HAP-1 (cell line): ENCODE measurements around the gene ADD3.
A peak's percentile ranks its signal among the peaks of the same experiment; 100 is the strongest.
"Not testable (repeated sequence)": the region's sequence is repeated elsewhere in the genome, so short reads cannot be mapped to it uniquely, and the experiment has no call there.

ENCODE experiments used
- DNase-seq, 2 experiments: peaks; one replicate each; pipeline ENCODE4 v3.0.0-alpha.2; 2016 to 2020; ENCODE audit warnings: low spot score in 2 of 2
- H3K27me3 ChIP-seq: fragments of 250-450 bp; sonication (Bioruptor Pico); 2 replicates; pipeline ENCODE4 v1.5.1; 2020; ENCODE audit warnings: low read depth, mild to moderate bottlenecking, moderate library complexity
- H3K36me3 ChIP-seq: fragments of 250-450 bp; sonication (Bioruptor Pico); replicated peaks from 2 replicates; pipeline ENCODE4 v1.5.1; 2020; ENCODE audit warnings: mild to moderate bottlenecking
- H3K4me1 ChIP-seq: fragments of 250-450 bp; sonication (Bioruptor Pico); 2 replicates; pipeline ENCODE4 v1.5.1; 2020; ENCODE audit warnings: mild to moderate bottlenecking
- H3K4me3 ChIP-seq: fragments of 250-450 bp; sonication (Bioruptor Pico); 2 replicates; pipeline ENCODE4 v1.5.1; 2020; ENCODE audit warnings: mild to moderate bottlenecking, moderate library complexity
- H3K9me3 ChIP-seq: fragments of 250-450 bp; sonication (Bioruptor Pico); 2 replicates; pipeline ENCODE4 v1.5.1; 2020; ENCODE audit warnings: mild to moderate bottlenecking, moderate library complexity
- in situ Hi-C: fragments of 300-500 bp; cut with MboI; formaldehyde crosslinking; loops from 3 replicates; pipeline ENCODE4 v1.14.3; 2020; ENCODE audit warnings: low sequenced_read_pairs, inconsistent platforms, mixed read lengths

Gene ADD3

GRCh38 chr10:109984013-109984412, 23.8 kb upstream of the ADD3 start:
- Histone ChIP-seq H3K4me3 (no peak overlapping the region), H3K36me3 (no peaks in the 10 kb centered on the region), H3K4me1 (no peaks in the 10 kb centered on the region), H3K9me3 (no peaks in the 10 kb centered on the region), H3K27me3 (no peaks in the 10 kb centered on the region)
- DNase-seq, result no peak
- in situ Hi-C loops, result no loop called here

DNA sequence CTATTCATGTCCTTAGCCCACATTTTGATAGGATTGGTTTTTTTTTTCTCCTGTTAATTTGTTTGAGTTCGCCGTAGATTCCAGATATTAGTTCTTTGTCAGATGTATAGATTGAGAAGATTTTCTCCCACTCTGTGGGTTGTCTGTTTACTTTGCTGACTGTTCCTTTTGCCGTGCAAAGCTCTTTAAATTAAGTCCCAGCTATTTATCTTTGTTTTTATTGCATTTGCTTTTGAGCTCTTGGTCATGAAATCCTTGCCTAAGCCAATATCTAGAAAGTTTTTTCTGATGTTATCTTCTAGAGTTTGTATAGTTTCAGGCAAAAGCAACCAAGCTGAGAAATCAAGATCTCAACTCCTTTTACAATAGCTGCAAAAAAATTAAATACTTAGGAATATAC, 22.0 kb upstream of the ADD3 start:
- H3K4me3 ChIP-seq, H3K27me3 ChIP-seq, H3K4me1 ChIP-seq, in situ Hi-C loops, DNase-seq, H3K9me3 ChIP-seq, H3K36me3 ChIP-seq: not testable (repeated sequence)

- Histone ChIP-seq H3K27me3 (no peaks in the 10 kb centered on the region), H3K36me3 (no peaks in the 10 kb centered on the region), H3K9me3 (no peaks in the 10 kb centered on the region), H3K4me1 (no peaks in the 10 kb centered on the region), H3K4me3 (no peak overlapping the region)
- no peak for DNase-seq
- in situ Hi-C loops, result no loop called here
Measured at GRCh38 chr10:109987452-109988211, 20.2 kb upstream of the ADD3 start.

DNA sequence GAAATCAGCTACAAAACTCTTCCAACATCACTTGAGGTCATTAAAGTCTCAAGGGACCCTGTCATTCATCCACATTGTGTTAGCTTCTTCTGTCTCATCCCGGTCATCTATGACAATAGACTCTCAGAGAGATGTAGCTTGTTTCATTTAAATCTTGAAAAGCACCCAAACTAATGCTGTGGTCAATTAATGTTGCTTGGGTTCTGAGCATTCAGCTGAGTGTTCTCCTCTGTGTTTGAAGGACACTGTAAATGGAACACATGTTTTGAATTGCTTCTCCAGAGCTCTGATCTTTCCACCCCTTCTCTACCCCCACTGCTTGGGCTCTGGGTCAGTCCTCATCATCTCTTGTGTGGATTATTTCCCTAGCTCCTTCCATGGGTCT, 19.6 kb upstream of the ADD3 start:
- in situ Hi-C loops, result no loop called here
- DNase-seq, result no peak
- H3K36me3 ChIP-seq, result no peaks in the 10 kb centered on the region
- H3K4me1 ChIP-seq, result no peaks in the 10 kb centered on the region
- H3K9me3 ChIP-seq, result no peaks in the 10 kb centered on the region
- no peaks in the 10 kb centered on the region for H3K27me3 ChIP-seq
- H3K4me3 ChIP-seq, result no peak overlapping the region

DNA sequence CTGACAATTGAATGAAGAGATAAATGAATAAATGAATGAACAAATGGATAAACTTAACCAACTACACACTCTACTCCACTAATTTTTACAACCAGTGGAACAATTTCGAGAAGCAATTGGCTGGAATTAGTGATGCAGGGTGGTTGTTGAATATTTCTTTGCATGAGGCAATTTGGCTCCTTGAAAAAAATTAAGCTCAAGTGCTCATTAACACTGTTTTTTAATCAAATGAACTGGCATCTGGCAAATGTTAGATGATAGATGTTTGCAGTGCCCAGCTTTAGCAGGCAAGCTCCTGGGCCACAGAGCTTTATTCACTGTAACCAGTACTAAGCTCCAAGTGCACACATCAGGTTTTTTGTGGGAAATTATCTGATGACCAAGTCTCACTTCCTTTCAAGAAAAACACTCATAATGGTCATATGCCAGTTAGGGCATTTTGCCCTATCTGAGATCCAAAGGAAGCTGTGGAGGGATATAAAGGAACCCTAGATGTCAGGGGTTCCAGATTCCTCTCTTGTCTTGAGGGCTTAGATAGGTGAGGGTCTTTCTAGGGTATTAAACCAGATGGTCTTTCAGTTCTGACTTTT, 16.4 kb upstream of the ADD3 start:
- Histone ChIP-seq H3K36me3 (no peaks in the 10 kb centered on the region), H3K4me1 (peaks cover 3% of the 10 kb centered on the region; the same call in 1 of the 2 replicates), H3K4me3 (no peak overlapping the region), H3K9me3 (no peaks in the 10 kb centered on the region), H3K27me3 (no peaks in the 10 kb centered on the region)
- in situ Hi-C loops, result no loop called here
- no peak for DNase-seq

GRCh38 chr10:109992485-109992884, 15.3 kb upstream of the ADD3 start:
- no peak for DNase-seq
- no peaks in the 10 kb centered on the region for H3K27me3 ChIP-seq
- H3K36me3 ChIP-seq, result no peaks in the 10 kb centered on the region
- in situ Hi-C loops, result no loop called here
- no peaks in the 10 kb centered on the region for H3K9me3 ChIP-seq
- no peak overlapping the region for H3K4me3 ChIP-seq
- peaks cover 14% of the 10 kb centered on the region for H3K4me1 ChIP-seq

- DNase-seq, result no peak
- Histone ChIP-seq H3K4me1 (peaks cover 17% of the 10 kb centered on the region), H3K36me3 (no peaks in the 10 kb centered on the region), H3K4me3 (no peak overlapping the region), H3K9me3 (no peaks in the 10 kb centered on the region), H3K27me3 (no peaks in the 10 kb centered on the region)
- in situ Hi-C loops, result no loop called here
Measured at GRCh38 chr10:109993551-109994330, 14.0 kb upstream of the ADD3 start.

DNA sequence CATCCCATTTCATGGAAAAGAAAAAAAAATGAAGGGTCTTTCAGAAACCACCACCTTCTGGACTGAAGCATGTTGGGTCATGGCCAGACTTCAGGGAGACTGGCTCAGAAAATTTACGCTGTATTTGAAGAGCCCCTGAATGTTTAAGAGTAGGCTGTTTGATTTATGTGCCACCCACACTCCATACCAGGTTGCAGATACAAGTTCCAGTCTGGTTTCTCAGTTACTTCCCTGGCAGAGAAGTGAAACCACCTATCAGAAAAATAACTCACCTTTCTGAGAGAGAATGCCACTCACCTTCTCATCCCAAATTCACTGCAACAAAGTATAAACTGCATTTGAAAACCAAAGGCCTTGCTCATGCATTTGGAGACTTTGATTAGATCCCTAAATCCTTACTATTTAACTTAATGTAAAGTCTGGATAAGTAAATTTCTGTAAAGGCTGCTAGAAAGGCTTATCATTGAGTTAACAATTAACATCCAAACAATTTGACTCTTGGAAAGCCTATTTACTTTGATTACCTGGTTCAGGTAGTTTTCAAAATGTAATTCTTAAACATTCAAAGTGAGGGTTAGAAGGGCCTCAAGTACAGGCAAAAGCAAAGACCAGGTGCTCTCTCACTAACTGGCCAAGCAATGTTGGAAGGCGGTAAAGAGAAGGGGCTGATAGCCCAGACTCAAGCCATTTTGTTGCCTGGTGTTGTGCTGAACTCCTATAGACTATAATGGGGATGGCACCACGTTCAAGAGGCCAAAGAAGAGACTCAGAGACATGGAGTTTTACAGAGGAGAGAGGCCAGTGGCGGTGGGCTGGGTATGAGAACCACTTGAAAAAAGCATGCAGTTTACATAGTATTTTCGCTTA, 12.8 kb upstream of the ADD3 start:
- no peaks in the 10 kb centered on the region for H3K36me3 ChIP-seq
- no peaks in the 10 kb centered on the region for H3K27me3 ChIP-seq

DNA sequence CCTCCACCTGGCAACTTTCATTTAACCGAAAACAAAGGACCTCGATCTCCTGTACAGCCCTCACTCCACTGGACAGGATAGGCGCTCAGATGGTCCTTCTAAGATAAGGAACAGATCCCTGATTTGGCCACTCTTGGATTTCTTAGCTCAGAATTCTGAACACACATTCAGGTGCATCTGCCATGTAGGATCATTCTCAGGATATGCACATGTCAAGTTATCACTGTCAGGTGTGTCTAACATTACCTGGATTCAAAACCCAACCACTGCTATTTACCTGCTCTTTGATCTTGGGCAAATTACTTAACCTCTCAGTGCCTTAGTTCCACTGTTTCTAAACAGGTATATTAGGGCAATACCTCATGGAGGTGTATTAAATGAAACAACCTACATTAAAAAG, 12.2 kb upstream of the ADD3 start:
- Histone ChIP-seq H3K4me1 (peaks cover 17% of the 10 kb centered on the region), H3K4me3 (no peak overlapping the region), H3K36me3 (no peaks in the 10 kb centered on the region), H3K9me3 (no peaks in the 10 kb centered on the region), H3K27me3 (no peaks in the 10 kb centered on the region)
- in situ Hi-C loops, result no loop called here
- DNase-seq, result no peak

More for the DNA sequence above, 12.8 kb upstream of the ADD3 start:
- Histone ChIP-seq H3K4me3 (no peak overlapping the region), H3K4me1 (peaks cover 17% of the 10 kb centered on the region), H3K9me3 (no peaks in the 10 kb centered on the region)
- in situ Hi-C loops, result no loop called here
- no peak for DNase-seq

- no peaks in the 10 kb centered on the region for H3K36me3 ChIP-seq
- in situ Hi-C loops, result no loop called here
- DNase-seq, result no peak
- H3K4me1 ChIP-seq, result peaks cover 19% of the 10 kb centered on the region
- no peaks in the 10 kb centered on the region for H3K9me3 ChIP-seq
- no peaks in the 10 kb centered on the region for H3K27me3 ChIP-seq
- no peak overlapping the region for H3K4me3 ChIP-seq
Measured at GRCh38 chr10:109996225-109996624, 11.6 kb upstream of the ADD3 start.

DNA sequence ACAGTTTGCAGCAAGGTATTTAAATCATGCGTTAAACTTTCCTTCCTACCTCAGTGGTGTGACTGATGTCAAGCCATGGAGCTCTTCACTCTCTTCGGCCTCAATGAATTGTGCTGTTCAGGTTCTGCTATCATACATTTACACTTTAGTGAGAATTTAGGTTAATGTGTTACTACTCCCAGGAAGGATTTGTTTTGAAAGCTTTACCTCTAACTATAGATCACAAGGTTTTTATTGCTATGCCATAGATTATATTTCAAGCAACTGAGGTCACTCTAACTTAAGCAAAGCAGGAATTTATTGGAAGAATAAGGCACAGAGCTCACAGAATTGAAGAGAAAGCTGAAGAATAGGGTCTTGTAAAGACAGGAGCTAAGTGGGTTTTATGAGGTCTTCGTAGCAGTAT, 11.0 kb upstream of the ADD3 start:
- peak in 1 of 2 experiments; percentile 51 for DNase-seq
- in situ Hi-C loops, result no loop called here
- no peaks in the 10 kb centered on the region for H3K9me3 ChIP-seq
- H3K27me3 ChIP-seq, result no peaks in the 10 kb centered on the region
- no peak overlapping the region for H3K4me3 ChIP-seq
- H3K4me1 ChIP-seq, result peaks cover 22% of the 10 kb centered on the region
- no peaks in the 10 kb centered on the region for H3K36me3 ChIP-seq

- in situ Hi-C loops, result no loop called here
- DNase-seq, result no peak
- peaks cover 24% of the 10 kb centered on the region for H3K4me1 ChIP-seq
- H3K4me3 ChIP-seq, result no peak overlapping the region
- H3K36me3 ChIP-seq, result no peaks in the 10 kb centered on the region
- no peaks in the 10 kb centered on the region for H3K27me3 ChIP-seq
- no peaks in the 10 kb centered on the region for H3K9me3 ChIP-seq
Measured at GRCh38 chr10:109997233-109997632, 10.6 kb upstream of the ADD3 start.

- DNase-seq, result no peak
- Histone ChIP-seq H3K27me3 (no peaks in the 10 kb centered on the region), H3K4me1 (peaks cover 34% of the 10 kb centered on the region), H3K36me3 (no peaks in the 10 kb centered on the region), H3K4me3 (no peak overlapping the region), H3K9me3 (no peaks in the 10 kb centered on the region)
- in situ Hi-C loops, result no loop called here
Measured at GRCh38 chr10:109998513-109998912, 9.3 kb upstream of the ADD3 start.
